Measurements from ENCODE around the gene POU2F3.
"Not testable (repeated sequence)": the region's sequence is repeated elsewhere in the genome, so short reads cannot be mapped to it uniquely, and the experiment has no call there.

The POU2F3 gene

GRCh38 chr11:120268686-120269085 is 28.7 kb downstream of the POU2F3 start:
- no peak for TF ChIP-seq CTCF (IDR thresholded peaks at IDR 0.05; ENCODE audit: low read depth, low read length)
- H3K4me3 ChIP-seq (replicated peaks in 1 of 2; ENCODE audit: low read depth in 2 of 2, low read length in 2 of 2) = no peak overlapping the region
- DNase-seq (ENCODE audit: low read depth in 2 of 2) = no peak

GRCh38 chr11:120270386-120270785 is 30.4 kb downstream of the POU2F3 start:
- peak in 1 of 2 donors; percentile 8 for DNase-seq (ENCODE audit: low read depth in 2 of 2)
- no peak for TF ChIP-seq CTCF (IDR thresholded peaks at IDR 0.05; ENCODE audit: low read depth, low read length)
- H3K4me3 ChIP-seq (replicated peaks in 1 of 2; ENCODE audit: low read depth in 2 of 2, low read length in 2 of 2) = no peak overlapping the region

GRCh38 chr11:120271672-120272071 is 31.7 kb downstream of the POU2F3 start:
- no peak for DNase-seq (ENCODE audit: low read depth in 2 of 2)
- H3K4me3 ChIP-seq (replicated peaks in 1 of 2; ENCODE audit: low read depth in 2 of 2, low read length in 2 of 2) = no peak overlapping the region
- TF ChIP-seq CTCF (IDR thresholded peaks at IDR 0.05; ENCODE audit: low read depth, low read length) = no peak

GRCh38 chr11:120272303-120272702 is 32.4 kb downstream of the POU2F3 start:
- no peak overlapping the region for H3K4me3 ChIP-seq (replicated peaks in 1 of 2; ENCODE audit: low read depth in 2 of 2, low read length in 2 of 2)
- TF ChIP-seq CTCF (IDR thresholded peaks at IDR 0.05; ENCODE audit: low read depth, low read length) = no peak
- peak; percentile 48 to 84 for DNase-seq (ENCODE audit: low read depth in 2 of 2)

GRCh38 chr11:120273432-120273831 is 33.5 kb downstream of the POU2F3 start:
- no peak for TF ChIP-seq CTCF (IDR thresholded peaks at IDR 0.05; ENCODE audit: low read depth, low read length)
- peak in 1 of 2 donors; percentile 27 for DNase-seq (ENCODE audit: low read depth in 2 of 2)
- no peak overlapping the region for H3K4me3 ChIP-seq (replicated peaks in 1 of 2; ENCODE audit: low read depth in 2 of 2, low read length in 2 of 2)

GRCh38 chr11:120273956-120274355 is 34.0 kb downstream of the POU2F3 start:
- not testable (repeated sequence) for DNase-seq (ENCODE audit: low read depth in 2 of 2); H3K4me3 ChIP-seq (replicated peaks in 1 of 2; ENCODE audit: low read depth in 2 of 2, low read length in 2 of 2)

GRCh38 chr11:120279502-120279901 is 39.6 kb downstream of the POU2F3 start:
- TF ChIP-seq CTCF (IDR thresholded peaks at IDR 0.05; ENCODE audit: low read depth, low read length) = no peak
- no peak for DNase-seq (ENCODE audit: low read depth in 2 of 2)

More at GRCh38 chr11:120279502-120279901, 39.6 kb downstream of the POU2F3 start:
- H3K4me3 ChIP-seq (replicated peaks in 1 of 2; ENCODE audit: low read depth in 2 of 2, low read length in 2 of 2) = no peak overlapping the region

All from cardiac fibroblast (primary cell).